Measurements from ENCODE around the gene PDLIM4.

Gene PDLIM4

DNA sequence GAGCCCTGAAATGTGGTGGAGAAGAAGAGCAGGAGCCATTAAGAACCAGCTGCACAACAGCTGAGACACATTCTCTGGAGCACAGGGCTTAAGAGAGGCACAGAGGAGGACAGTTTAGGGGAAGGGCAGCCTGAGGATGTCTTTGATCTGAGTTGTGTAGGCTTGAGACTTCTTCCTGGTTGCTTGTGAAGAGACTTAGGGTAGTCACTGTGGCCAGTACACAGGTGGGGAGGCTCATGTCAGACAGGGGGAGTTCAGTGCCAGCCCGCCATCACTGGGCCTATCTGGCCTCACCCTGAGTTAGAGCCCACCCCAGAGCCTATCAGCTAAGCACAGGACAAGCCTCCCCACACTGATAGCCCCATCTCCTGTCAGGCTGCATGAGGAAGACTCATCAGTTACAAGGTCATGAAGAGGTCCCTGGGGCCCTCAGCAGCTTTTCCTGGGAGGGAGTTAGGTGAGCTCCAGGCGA, 56.5 kb downstream of the PDLIM4 start:
- no peak for DNase-seq

DNA sequence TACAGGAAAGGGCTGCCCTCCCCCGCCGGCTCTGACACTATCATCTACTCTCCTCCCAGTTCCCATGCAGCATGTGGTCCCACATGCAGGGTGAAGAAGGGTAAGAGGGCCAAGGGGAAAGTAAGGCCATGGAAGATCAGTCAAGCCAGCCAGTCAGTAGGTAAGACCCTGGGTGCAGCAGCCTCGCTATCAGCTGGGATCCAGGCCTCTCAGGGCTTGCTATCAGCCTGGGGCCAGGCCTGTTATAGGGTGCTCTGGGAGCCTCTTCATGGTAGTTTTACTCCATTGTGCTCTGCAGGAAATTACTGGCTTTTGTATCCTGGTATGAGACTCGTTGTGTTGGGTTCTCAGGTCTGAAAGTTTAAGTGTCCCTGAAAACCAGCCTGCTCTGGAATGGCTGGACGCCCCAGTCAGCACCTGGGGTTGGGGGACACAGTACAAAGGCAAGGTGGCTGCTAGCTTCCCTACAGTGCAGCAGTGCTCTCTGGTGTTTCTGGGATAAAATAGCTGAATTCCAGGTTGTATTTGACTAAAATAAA, 58.1 kb downstream of the PDLIM4 start:
- DNase-seq = no peak

DNA sequence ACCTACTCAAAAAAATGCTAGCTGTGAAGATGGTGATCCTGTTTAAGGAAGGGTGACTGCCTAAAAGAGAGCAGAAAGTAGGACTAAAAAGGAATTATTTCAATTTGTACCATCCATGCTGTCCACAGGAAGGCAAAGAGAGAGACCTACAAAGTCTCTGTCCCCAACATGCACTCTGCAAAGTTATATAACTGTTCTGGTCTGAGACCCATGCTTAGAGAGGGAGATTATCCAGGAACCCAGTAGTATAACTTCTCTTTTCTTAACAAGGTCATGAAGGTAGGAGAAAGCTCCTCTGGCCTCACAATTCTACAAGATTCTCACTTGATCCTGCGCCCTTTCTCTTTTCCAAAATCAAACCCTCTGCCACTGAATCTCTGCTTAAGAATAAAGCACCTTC, 62.5 kb downstream of the PDLIM4 start:
- no peak for DNase-seq

DNA sequence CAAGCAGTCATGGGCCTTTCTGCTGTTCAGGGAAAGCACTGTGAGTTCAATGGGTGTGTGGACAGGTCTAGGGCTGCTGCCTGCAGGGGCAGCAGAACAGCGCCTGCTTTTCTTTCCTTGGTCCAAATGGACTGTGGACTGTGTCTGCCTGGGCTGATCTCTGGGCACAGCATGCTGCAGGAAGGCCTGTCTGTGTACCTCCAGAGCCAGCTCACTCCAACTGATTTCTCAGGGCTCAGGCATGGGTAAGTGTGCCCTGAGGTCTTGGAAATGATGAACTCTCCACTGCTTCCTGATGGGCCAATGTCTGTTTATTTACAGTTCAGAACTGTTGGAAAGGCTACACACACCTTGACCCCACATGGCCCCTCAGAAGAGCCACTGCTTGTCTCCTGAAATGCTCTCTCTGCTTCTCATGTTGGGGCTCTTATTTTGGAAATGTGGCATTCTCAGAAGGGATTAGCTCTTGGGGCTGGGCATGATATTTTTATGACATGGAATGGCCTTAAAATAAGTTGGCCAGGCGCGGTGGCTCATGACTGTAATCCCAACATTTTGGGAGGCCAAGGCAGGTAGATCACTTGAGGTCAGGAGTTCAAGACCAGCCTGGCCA, 63.7 kb downstream of the PDLIM4 start:
- DNase-seq = no peak

DNA sequence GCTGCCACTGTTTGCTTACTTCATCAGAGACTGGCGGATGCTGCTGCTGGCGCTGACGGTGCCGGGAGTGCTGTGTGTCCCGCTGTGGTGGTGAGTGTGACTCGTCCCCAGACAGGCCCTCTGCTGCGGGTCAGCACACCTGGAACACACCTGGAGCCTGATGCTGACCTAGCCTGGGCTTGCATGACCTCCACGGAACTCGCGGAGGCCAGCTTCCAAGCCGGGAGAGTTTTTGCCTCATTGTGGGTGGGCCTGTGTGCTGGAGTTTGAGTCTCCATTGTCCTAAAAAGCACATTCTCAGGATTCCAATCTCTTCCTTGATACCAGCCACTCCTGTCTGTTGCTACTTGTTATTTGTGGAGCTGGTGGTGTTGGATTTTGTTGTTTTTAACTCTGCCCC, 64.8 kb downstream of the PDLIM4 start:
- no peak for DNase-seq

Measured in activated CD4-positive, alpha-beta T cell treated with anti-CD3 and anti-CD28 coated beads, Interleukin-10, Interleukin-2, amounts not matched to agents 100 ng/mL and 50 ng/mL, durations not matched to agents 16 hours and 8 hours (primary cell).